A673 (cell line): ENCODE data around the gene C6orf52. TPM values are rescaled to one million over a fixed set of nuclear protein-coding genes. Genes with fewer than 3 reads are reported as not detected.

Experiments used
- BruUV-seq: library from RNA; stranded (reverse); fragments of 400-500 nt; replicated peaks from 2 replicates; lab custom pipeline; 2021; lab: Mats Ljungman, UMichigan
- CTCF ChIA-PET: fragments of 300-600 bp; sonication (Branson Sonifier 250); formaldehyde crosslinking; loops from one replicate; lab custom pipeline; 2022; ENCODE audit warnings: antibody characterized with exemption; lab: Charles Lee
- POLR2A ChIA-PET: fragments of 300-600 bp; sonication (Branson Sonifier 250); formaldehyde crosslinking; loops from one replicate; lab custom pipeline; 2022; ENCODE audit warnings: antibody characterized with exemption; ENCODE audit not compliant: low non-redundant PET; lab: Charles Lee
- DNase-seq: peaks from one replicate; pipeline ENCODE4 v3.0.0-alpha.2; 2015; ENCODE audit warnings: low spot score
- H3K27ac ChIP-seq: fragments of 200-600 bp; sonication (generic); 2 replicates; pipeline ENCODE4 v1.5.1; 2016; ENCODE audit warnings: mixed run types, low read depth, mild to moderate bottlenecking, mixed read lengths, antibody characterized with exemption, low read length; ENCODE audit not compliant: poor library complexity, severe bottlenecking
- H3K27me3 ChIP-seq: fragments of 200-600 bp; sonication (generic); replicated peaks from 2 replicates; pipeline ENCODE4 v1.6.1; 2017; ENCODE audit warnings: mixed run types, low read depth, mild to moderate bottlenecking, mixed read lengths, antibody characterized with exemption, low read length; ENCODE audit not compliant: insufficient read depth, poor library complexity
- H3K36me3 ChIP-seq: fragments of 200-600 bp; sonication (generic); 2 replicates; pipeline ENCODE4 v1.6.1; 2016; ENCODE audit warnings: mixed run types, mild to moderate bottlenecking, mixed read lengths, antibody characterized with exemption, low read length; ENCODE audit not compliant: insufficient read depth, poor library complexity, severe bottlenecking
- H3K4me1 ChIP-seq: fragments of 200-600 bp; sonication (generic); 2 replicates; pipeline ENCODE4 v1.6.1; 2017; ENCODE audit warnings: mixed run types, mild to moderate bottlenecking, mixed read lengths, antibody characterized with exemption, low read length; ENCODE audit not compliant: insufficient read depth, poor library complexity, severe bottlenecking
- H3K4me3 ChIP-seq: fragments of 200-600 bp; sonication (generic); 2 replicates; pipeline ENCODE4 v1.5.1; 2016; ENCODE audit warnings: low read depth, mixed run types, mild to moderate bottlenecking, mixed read lengths, low read length; ENCODE audit not compliant: poor library complexity, severe bottlenecking
- H3K9me3 ChIP-seq: fragments of 200-600 bp; sonication (generic); 2 replicates; pipeline ENCODE4 v1.6.1; 2016; ENCODE audit warnings: mixed run types, low read depth, mild to moderate bottlenecking, mixed read lengths, antibody characterized with exemption, low read length; ENCODE audit not compliant: poor library complexity, severe bottlenecking
- EZH2 ChIP-seq: fragments of 200-600 bp; sonication (generic); IDR thresholded peaks from 2 replicates; pipeline ENCODE4 v1.6.1; 2017; ENCODE audit warnings: borderline replicate concordance, low read depth, mild to moderate bottlenecking, mixed read lengths, antibody characterized with exemption, low read length; ENCODE audit not compliant: poor library complexity, severe bottlenecking
- intact Hi-C: fragments of 100-400 bp; cut with micrococcal nuclease; formaldehyde crosslinking; loops from one replicate; pipeline ENCODE4 v1.10.0; 2022; ENCODE audit not compliant: unreplicated experiment
- total RNA-seq: library from RNA; stranded (reverse); gene quantifications from 2 replicates; pipeline ENCODE4 v1.2.3, GENCODE V29; 2021
- TF ChIP-seq, protein P1 (sequence below): fragments of 300-800, 200-600 bp; sonication (generic); conservative IDR thresholded peaks from 2 replicates; pipeline ENCODE4 v1.5.1; 2017; ENCODE audit warnings: low read depth, mild to moderate bottlenecking, antibody characterized with exemption, low read length, moderate library complexity, mixed read lengths

The C6orf52 gene
- total RNA-seq, 1 experiment from 2014 or later = 0.69 TPM

DNA sequence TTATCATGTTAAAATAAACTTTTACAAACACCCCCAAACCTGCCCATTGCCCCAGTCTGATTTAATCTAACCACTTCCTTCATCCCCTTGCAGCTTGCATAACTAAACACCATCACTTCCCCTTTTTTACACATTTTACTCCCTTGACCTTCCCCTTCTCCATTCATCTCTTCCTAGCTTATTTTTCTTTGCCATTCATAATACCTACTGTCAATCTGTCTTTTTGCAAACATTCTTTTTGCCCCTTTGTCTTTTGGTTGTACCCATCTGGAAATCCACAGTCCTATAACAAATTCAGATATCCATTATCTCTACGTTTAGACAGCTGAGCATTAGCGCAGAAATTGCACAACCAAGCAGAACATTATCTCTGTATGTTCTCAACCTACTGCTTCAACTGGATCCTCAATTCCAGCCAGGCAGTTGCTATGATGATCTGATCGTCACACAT, 51.2 kb downstream of the C6orf52 start:
- CTCF ChIA-PET = no interaction called here
- POLR2A ChIA-PET = no interaction called here
- BruUV-seq = no TSS peak

DNA sequence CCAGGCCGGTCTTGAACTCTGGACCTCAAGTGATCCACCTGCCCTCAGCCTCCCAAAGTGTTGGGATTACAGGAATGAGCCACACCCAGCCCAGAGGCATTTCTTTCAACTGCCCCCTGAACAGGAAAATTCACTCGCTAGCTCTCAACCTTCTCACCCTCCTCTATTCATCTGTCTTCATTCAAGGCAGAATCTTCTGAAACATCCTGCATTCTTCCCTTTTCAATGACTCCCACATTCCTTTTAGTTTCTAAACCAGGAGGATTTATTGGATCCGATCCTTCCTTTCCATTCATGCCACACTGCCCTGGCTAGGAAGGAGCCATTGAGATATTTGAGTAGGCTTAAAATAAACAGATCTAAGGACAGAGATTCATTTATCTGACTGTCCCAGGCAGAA, 52.9 kb downstream of the C6orf52 start:
- intact Hi-C loops = no loop called here
- Histone ChIP-seq H3K27ac (no peak overlapping the region), H3K4me3 (no peak overlapping the region), H3K36me3 (no peaks in the 10 kb centered on the region), H3K9me3 (no peaks in the 10 kb centered on the region), H3K4me1 (no peaks in the 10 kb centered on the region), H3K27me3 (no peaks in the 10 kb centered on the region)
- ChIA-PET POLR2A (no interaction called here), CTCF (no interaction called here)
- BruUV-seq = no TSS peak
- DNase-seq = no peak
- TF ChIP-seq, protein P1, sequence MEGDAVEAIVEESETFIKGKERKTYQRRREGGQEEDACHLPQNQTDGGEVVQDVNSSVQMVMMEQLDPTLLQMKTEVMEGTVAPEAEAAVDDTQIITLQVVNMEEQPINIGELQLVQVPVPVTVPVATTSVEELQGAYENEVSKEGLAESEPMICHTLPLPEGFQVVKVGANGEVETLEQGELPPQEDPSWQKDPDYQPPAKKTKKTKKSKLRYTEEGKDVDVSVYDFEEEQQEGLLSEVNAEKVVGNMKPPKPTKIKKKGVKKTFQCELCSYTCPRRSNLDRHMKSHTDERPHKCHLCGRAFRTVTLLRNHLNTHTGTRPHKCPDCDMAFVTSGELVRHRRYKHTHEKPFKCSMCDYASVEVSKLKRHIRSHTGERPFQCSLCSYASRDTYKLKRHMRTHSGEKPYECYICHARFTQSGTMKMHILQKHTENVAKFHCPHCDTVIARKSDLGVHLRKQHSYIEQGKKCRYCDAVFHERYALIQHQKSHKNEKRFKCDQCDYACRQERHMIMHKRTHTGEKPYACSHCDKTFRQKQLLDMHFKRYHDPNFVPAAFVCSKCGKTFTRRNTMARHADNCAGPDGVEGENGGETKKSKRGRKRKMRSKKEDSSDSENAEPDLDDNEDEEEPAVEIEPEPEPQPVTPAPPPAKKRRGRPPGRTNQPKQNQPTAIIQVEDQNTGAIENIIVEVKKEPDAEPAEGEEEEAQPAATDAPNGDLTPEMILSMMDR = no peak
- no peak for TF ChIP-seq EZH2

More for the DNA sequence above, 51.2 kb downstream of the C6orf52 start:
- no peak for DNase-seq
- no peak overlapping the region for H3K4me3 ChIP-seq
- intact Hi-C loops = no loop called here
- no peak for TF ChIP-seq EZH2
- TF ChIP-seq, protein P1 = no peak
- H3K4me1 ChIP-seq = no peaks in the 10 kb centered on the region
- H3K27ac ChIP-seq = no peak overlapping the region
- H3K9me3 ChIP-seq = no peaks in the 10 kb centered on the region
- H3K36me3 ChIP-seq = no peaks in the 10 kb centered on the region
- H3K27me3 ChIP-seq = no peaks in the 10 kb centered on the region

DNA sequence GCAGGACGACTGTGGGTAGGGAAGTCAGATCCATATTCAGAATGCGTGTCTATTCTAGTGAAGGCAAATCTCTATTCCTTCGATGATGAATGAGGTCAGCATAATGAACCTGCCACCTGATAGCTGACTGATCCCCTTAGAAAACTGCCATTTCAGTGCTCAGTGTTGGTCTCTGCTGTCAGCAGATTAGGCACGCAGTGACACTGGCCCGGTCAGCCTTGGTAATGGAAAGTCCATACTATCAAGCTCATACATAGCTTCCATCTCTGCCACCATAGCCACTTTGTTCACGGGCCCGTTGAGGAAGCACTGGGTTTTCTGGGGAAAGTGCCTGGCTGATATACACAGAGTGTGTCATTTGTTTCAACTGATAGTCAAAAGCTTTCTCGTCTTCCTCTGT, 54.0 kb downstream of the C6orf52 start:
- BruUV-seq = no TSS peak
- TF ChIP-seq EZH2 = no peak
- TF ChIP-seq, protein P1 = no peak
- H3K9me3 ChIP-seq = no peaks in the 10 kb centered on the region
- no peak overlapping the region for H3K27ac ChIP-seq
- H3K4me3 ChIP-seq = no peak overlapping the region
- DNase-seq = no peak
- intact Hi-C loops = no loop called here
- H3K27me3 ChIP-seq = no peaks in the 10 kb centered on the region
- ChIA-PET POLR2A (no interaction called here), CTCF (no interaction called here)
- no peaks in the 10 kb centered on the region for H3K36me3 ChIP-seq
- H3K4me1 ChIP-seq = no peaks in the 10 kb centered on the region
